ENCODE results near the gene ERG28.

ERG28 gene

DNA sequence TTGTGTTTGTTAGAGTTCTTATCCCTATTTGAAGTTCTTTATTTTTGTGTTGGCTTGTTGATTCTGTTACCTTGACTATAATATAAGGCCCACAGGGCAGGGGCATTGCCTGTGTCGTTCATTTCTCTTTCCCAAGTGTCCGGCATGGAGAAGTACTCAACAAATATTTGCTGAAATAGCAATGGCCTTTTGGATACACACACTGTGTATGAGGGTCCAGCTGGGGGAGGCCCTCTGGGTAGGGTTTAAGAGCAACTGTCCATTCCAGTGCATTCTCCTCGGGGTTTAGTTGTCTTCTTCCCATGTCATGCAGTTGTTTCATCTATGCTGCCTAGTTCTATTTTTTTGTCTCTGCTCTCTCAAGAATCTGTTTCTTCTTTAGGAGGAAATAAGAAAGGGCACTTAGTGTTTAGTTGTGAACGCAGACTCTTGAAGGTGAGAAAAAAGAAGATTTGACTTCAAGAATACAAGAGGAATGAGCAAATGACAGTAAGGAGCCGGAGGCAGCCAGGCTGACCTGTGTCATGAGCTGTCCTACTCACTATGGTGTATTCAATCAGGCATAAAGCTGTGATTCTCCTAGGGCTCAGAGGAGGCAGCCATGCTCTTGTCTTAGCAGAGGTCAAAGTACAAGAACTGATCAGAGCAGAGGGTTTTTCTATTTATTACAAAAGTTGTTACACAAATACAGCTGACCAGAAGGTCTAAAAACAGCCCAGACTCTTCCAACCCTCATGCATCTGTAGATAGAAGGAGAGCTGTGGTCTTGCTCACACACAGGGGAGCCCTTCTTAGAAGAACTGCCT is 10.2 kb downstream of the ERG28 start:
- no peak overlapping the region for H3K4me3 ChIP-seq (ENCODE audit: low read depth, low read length)
- no peak for TF ChIP-seq CTCF (IDR thresholded peaks at IDR 0.05; ENCODE audit: low read depth, low read length, missing control alignments)
- DNase-seq (ENCODE audit: low read depth) = no peak

DNA sequence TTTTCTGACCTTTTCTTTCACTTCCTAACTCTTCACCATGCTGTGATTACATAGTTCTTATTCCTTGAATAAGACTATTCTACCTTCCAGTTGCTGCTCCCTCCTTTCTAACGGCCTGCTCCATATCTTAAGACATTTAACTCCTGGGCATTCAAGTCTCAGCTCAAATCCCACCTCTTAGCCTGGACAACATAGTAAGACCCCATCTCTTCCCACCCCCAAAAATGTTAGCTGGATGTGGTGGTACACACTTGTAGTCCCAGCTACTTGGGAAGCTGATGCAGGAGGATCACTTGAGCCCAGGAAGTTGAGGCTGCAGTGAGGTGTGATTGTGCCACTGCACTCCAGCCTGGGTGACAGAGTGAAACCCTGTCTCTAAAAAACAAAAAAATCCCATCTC is 10.9 kb downstream of the ERG28 start:
- H3K4me3 ChIP-seq (ENCODE audit: low read depth, low read length) = no peak overlapping the region
- no peak for DNase-seq (ENCODE audit: low read depth)
- no peak for TF ChIP-seq CTCF (IDR thresholded peaks at IDR 0.05; ENCODE audit: low read depth, low read length, missing control alignments)

- H3K4me3 ChIP-seq (ENCODE audit: low read depth, low read length) = no peak overlapping the region
- no peak for DNase-seq (ENCODE audit: low read depth)
- no peak for TF ChIP-seq CTCF (IDR thresholded peaks at IDR 0.05; ENCODE audit: low read depth, low read length, missing control alignments)
Measured at GRCh38 chr14:75649337-75649736, 11.3 kb downstream of the ERG28 start.

- no peak for TF ChIP-seq CTCF (IDR thresholded peaks at IDR 0.05; ENCODE audit: low read depth, low read length, missing control alignments)
- no peak overlapping the region for H3K4me3 ChIP-seq (ENCODE audit: low read depth, low read length)
- no peak for DNase-seq (ENCODE audit: low read depth)
Measured at GRCh38 chr14:75648066-75648838, 12.4 kb downstream of the ERG28 start.

- TF ChIP-seq CTCF (IDR thresholded peaks at IDR 0.05; ENCODE audit: low read depth, low read length, missing control alignments) = no peak
- no peak overlapping the region for H3K4me3 ChIP-seq (ENCODE audit: low read depth, low read length)
- DNase-seq (ENCODE audit: low read depth) = no peak
Measured at GRCh38 chr14:75647640-75648039, 13.0 kb downstream of the ERG28 start.

- no peak for TF ChIP-seq CTCF (IDR thresholded peaks at IDR 0.05; ENCODE audit: low read depth, low read length, missing control alignments)
- DNase-seq (ENCODE audit: low read depth) = no peak
- H3K4me3 ChIP-seq (ENCODE audit: low read depth, low read length) = no peak overlapping the region
Measured at GRCh38 chr14:75646762-75647161, 13.9 kb downstream of the ERG28 start.

Data from GM12864 (cell line).